BJ (cell line): ENCODE results near the gene ZMYND8. TPM values are rescaled to one million over a fixed set of nuclear protein-coding genes. Genes with fewer than 3 reads are reported as not detected.

ENCODE experiments used
- CTCF ChIA-PET: fragments of 350-600 bp; formaldehyde crosslinking; extraction: SDS; loops from one replicate; lab custom pipeline; 2021; ENCODE audit warnings: antibody characterized with exemption, inconsistent platforms; lab: Yijun Ruan, JAX
- POLR2A ChIA-PET: fragments of 300-600 bp; sonication (Branson Sonifier 250); formaldehyde crosslinking; extraction: SDS; loops from one replicate; lab custom pipeline; 2021; ENCODE audit warnings: antibody characterized with exemption; lab: Charles Lee
- DNase-seq: peaks from one replicate; pipeline ENCODE4 v3.0.0-alpha.2; 2011; ENCODE audit warnings: low read depth
- H3K27me3 ChIP-seq: 2 replicates; pipeline ENCODE4 v1.6.0; 2011; ENCODE audit warnings: low read length; ENCODE audit not compliant: control insufficient read depth, insufficient read depth
- H3K36me3 ChIP-seq: 2 replicates; pipeline ENCODE4 v1.5.1; 2011; ENCODE audit warnings: low read length; ENCODE audit not compliant: control insufficient read depth, insufficient read depth
- H3K4me3 ChIP-seq: 2 replicates; pipeline ENCODE4 v1.5.1; 2011; ENCODE audit warnings: low read depth, mild to moderate bottlenecking, control low read depth, low read length
- CTCF ChIP-seq: IDR thresholded peaks from 2 replicates; pipeline ENCODE4 v1.5.1; 2011; ENCODE audit warnings: low read depth, mild to moderate bottlenecking, control low read depth, inconsistent platforms, low read length, moderate library complexity; ENCODE audit not compliant: insufficient read depth
- polyA plus RNA-seq: library from polyadenylated mRNA; depleted of rRNA; stranded (reverse); fragments of >200 nt; gene quantifications from 2 replicates; pipeline ENCODE4 v1.2.3, GENCODE V29; 2011

ZMYND8 gene
- polyA plus RNA-seq, 1 experiment = 12.7 TPM

- Histone ChIP-seq H3K27me3 (no peaks in the 10 kb centered on the region), H3K4me3 (no peak overlapping the region), H3K36me3 (peaks cover 20% of the 10 kb centered on the region)
- ChIA-PET POLR2A (no interaction called here), CTCF (interaction anchor here (0.7 to 1.7 kb wide), 4 partner anchors 10 to 162 kb away, joined by 3 to 6 read pairs (median 3); no protein-coding TSS in a partner anchor)
- no peak for DNase-seq
- TF ChIP-seq CTCF = no peak
These were observed 133.9 kb downstream of the ZMYND8 start for GRCh38 chr20:47222468-47223119.

- ChIA-PET POLR2A (no interaction called here), CTCF (interaction anchor here (0.6 to 7.7 kb wide), 7 partner anchors 9 to 170 kb away, joined by 3 to 42 read pairs (median 4); no protein-coding TSS in a partner anchor)
- TF ChIP-seq CTCF = no peak
- no peak overlapping the region for H3K4me3 ChIP-seq
- DNase-seq = no peak
- H3K27me3 ChIP-seq = no peaks in the 10 kb centered on the region
- H3K36me3 ChIP-seq = peaks cover 16% of the 10 kb centered on the region
These were observed 135.4 kb downstream of the ZMYND8 start for GRCh38 chr20:47221036-47221625.

GRCh38 chr20:47220161-47220582, 136.3 kb downstream of the ZMYND8 start:
- ChIA-PET POLR2A (no interaction called here), CTCF (interaction anchor here (1.0 to 7.7 kb wide), 5 partner anchors 8 to 27 kb away, joined by 3 to 42 read pairs (median 8); no protein-coding TSS in a partner anchor)
- Histone ChIP-seq H3K36me3 (peaks cover 17% of the 10 kb centered on the region), H3K4me3 (no peak overlapping the region), H3K27me3 (no peaks in the 10 kb centered on the region)
- TF ChIP-seq CTCF = peak; percentile 59
- no peak for DNase-seq

- no peak for TF ChIP-seq CTCF
- Histone ChIP-seq H3K27me3 (no peaks in the 10 kb centered on the region), H3K36me3 (peaks cover 10% of the 10 kb centered on the region), H3K4me3 (no peak overlapping the region)
- no peak for DNase-seq
- POLR2A ChIA-PET = no interaction called here
- CTCF ChIA-PET = interaction anchor here (1.0 to 7.7 kb wide), 6 partner anchors 13 to 166 kb away, joined by 3 to 42 read pairs (median 6); no protein-coding TSS in a partner anchor
These were observed 138.7 kb downstream of the ZMYND8 start for GRCh38 chr20:47217482-47218446.
